ENCODE data around the gene PLK1.
"Not testable (repeated sequence)": the region's sequence is repeated elsewhere in the genome, so short reads cannot be mapped to it uniquely, and the experiment has no call there.

The PLK1 gene

DNA sequence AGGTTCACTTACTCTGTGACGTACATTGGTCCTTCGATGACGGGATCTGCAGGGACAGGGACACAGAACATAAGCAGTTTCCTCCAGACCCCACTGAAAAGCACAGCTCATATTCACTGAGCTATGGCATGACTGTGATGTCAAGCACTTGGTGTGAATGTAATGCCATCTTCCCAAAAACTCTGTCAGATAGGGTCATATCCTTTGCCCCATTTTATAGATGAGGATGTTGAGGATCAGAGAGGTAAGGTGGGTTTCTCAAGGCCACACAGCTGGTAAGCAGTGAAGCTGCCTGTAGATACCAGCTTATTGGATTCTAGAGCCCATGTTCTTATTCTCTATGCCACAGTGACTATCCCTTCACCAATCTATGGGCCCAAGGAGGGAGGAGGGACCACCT, 31.8 kb downstream of the PLK1 start:
- TF ChIP-seq ZFX (IDR thresholded peaks at IDR 0.05; ENCODE audit: borderline replicate concordance) (no peak), CTCF (IDR thresholded peaks at IDR 0.05) (no peak)

GRCh38 chr16:23711785-23712184, 33.1 kb downstream of the PLK1 start:
- TF ChIP-seq ZFX (IDR thresholded peaks at IDR 0.05; ENCODE audit: borderline replicate concordance): no peak
- no peak for TF ChIP-seq CTCF (IDR thresholded peaks at IDR 0.05)

More for the DNA sequence above, 31.8 kb downstream of the PLK1 start:
- no peak overlapping the region for H3K27ac ChIP-seq

DNA sequence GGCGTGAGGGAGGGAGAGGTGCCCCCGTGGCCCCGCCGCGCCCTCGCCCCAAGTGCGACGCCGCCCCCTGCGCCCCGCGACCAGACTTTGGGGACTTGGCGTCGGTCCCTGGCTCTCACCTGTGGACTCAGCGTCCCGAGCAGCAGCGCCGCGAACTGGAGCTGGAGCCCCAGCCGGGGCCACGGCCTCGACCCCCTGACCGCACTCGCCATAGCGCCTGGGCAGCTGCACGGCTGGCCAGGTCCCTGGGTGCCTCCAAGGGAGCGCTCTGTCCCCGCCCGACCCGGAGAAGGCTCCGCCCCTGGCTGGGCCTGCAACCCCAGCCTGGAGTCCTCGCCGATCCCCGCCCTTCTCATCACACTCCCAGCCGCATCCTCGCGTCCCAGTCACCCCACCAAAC, 34.3 kb downstream of the PLK1 start, which contains the start of gene ERN2:
ERN2 (minus strand) TSS at position 247 of the 400 bp plus-strand sequence; CDS start at position 212, 35 bp downstream.
- TF ChIP-seq CTCF (IDR thresholded peaks at IDR 0.05) (no peak), ZFX (IDR thresholded peaks at IDR 0.05; ENCODE audit: borderline replicate concordance) (no peak)
- no peak within 1 kb of the TSS for H3K27ac ChIP-seq

More at GRCh38 chr16:23711785-23712184, 33.1 kb downstream of the PLK1 start:
- H3K27ac ChIP-seq: no peak overlapping the region

DNA sequence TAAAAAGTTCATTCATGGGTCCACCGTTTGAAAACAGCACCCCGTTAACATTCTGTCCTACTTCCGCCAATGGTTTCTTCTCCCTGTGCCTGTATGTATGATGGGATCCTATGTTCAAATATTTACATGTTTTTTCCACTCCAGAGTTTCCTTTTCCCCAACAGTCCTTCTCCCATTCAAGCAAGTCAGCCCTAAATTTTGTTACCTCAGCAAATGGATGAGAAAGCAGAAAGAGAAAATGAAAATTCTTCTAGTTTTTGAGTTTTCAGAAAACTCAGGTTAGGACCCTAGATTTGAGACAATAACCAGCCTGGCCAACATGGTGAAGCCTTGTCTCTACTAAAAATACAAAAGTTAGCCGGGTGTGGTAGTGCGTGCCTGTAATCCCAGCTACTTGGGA, 37.8 kb downstream of the PLK1 start:
- TF ChIP-seq ZFX (IDR thresholded peaks at IDR 0.05; ENCODE audit: borderline replicate concordance) (no peak), CTCF (IDR thresholded peaks at IDR 0.05) (no peak)
- no peak overlapping the region for H3K27ac ChIP-seq

- not testable (repeated sequence) for H3K27ac ChIP-seq
Observed at GRCh38 chr16:23722613-23723240, 44.0 kb downstream of the PLK1 start.

GRCh38 chr16:23724096-23724784, 45.6 kb downstream of the PLK1 start:
- TF ChIP-seq CTCF (IDR thresholded peaks at IDR 0.05) (no peak), ZFX (IDR thresholded peaks at IDR 0.05; ENCODE audit: borderline replicate concordance) (no peak)
- no peak overlapping the region for H3K27ac ChIP-seq

DNA sequence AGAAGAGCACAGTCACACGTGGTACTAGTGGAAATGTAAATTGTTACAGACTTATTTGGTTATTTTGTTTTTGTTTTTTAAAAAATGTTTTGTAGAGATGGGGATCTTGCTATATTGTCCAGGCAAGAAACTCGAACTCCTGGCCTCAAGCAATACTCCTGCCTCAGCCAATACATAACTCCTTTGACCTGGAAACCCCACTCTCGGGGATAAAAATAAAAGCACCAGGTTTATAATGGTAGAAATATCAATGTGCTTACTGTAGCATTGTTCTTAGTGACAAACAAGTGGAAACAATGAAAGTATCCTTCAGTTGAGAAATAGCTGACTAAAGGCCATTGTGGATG, 46.1 kb downstream of the PLK1 start:
- no peak overlapping the region for H3K27ac ChIP-seq
- TF ChIP-seq CTCF (IDR thresholded peaks at IDR 0.05): no peak
- no peak for TF ChIP-seq ZFX (IDR thresholded peaks at IDR 0.05; ENCODE audit: borderline replicate concordance)
